Measurements from ENCODE around the gene ERCC5.

The ERCC5 gene

DNA sequence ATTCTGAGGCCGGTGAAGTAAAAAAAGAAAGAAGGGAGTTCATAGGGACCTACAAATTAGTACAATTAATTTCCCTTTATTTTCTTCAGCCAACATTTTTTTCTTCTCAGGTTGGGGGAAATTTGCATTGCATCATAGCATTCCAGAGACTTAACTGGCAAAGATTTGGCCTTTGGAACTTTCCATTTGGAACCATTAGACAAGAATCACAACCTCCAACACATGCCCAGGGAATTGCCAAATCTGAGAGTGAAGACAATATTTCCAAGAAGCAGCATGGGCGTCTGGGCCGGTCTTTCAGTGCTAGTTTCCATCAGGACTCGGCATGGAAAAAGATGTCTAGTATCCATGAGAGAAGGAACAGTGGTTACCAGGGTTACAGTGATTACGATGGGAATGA lies 6.4 kb upstream of the ERCC5 start:
- DNase-seq (ENCODE audit: extremely low read depth in 1 of 2, low read depth in 1 of 2): no peak

DNA sequence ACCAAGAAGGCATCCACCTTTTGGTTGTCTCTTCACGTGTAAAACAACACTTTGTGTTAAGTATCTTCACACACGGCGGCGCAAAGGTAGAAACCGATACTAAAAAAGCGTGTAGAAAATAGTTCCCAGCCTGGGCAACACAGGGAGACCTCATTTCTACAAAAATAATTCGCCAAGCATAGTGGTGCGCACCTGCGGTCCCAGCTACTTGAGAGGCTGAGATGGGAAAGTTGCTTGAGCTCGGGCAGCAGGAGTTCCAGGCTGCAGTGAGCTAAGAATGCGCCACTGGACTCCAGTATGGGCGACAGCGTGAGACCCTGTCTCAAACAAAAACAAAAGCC lies 573 bp upstream of the ERCC5 start:
- DNase-seq (ENCODE audit: extremely low read depth in 1 of 2, low read depth in 1 of 2): no peak

DNA sequence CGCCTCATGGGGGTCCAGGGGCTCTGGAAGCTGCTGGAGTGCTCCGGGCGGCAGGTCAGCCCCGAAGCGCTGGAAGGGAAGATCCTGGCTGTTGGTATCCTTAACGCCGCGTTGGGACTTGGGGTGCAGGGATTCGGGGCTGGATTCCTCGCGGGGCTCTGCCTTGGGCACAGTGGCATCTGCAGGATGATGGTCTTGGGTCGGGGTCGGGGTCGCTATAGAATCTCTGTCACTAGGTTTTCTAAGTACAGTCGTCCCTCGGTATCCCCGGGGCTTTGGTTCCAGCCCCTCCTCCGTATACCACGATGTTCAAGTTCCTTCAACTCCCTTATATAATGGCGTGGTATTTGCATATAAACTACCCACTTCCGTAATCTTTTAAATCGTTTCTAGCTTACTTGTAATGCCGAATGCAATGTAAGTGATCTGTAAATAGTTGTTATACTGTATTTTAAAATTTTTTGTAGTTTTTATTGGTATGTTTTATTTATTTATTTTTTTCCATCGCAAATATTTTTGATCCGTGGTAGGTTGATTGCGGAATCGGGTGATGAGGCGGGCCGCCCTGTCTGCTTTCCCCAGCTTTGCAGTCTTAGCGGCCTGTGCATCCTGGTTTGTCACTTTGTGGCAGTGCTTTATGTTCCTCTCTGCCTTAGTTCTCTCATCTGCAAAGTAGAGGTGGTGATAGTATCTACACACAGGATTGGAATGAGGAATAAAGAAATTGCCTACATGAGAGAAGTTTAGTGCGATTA lies 606 bp downstream of the ERCC5 start:
- DNase-seq (ENCODE audit: extremely low read depth in 1 of 2, low read depth in 1 of 2): no peak

DNA sequence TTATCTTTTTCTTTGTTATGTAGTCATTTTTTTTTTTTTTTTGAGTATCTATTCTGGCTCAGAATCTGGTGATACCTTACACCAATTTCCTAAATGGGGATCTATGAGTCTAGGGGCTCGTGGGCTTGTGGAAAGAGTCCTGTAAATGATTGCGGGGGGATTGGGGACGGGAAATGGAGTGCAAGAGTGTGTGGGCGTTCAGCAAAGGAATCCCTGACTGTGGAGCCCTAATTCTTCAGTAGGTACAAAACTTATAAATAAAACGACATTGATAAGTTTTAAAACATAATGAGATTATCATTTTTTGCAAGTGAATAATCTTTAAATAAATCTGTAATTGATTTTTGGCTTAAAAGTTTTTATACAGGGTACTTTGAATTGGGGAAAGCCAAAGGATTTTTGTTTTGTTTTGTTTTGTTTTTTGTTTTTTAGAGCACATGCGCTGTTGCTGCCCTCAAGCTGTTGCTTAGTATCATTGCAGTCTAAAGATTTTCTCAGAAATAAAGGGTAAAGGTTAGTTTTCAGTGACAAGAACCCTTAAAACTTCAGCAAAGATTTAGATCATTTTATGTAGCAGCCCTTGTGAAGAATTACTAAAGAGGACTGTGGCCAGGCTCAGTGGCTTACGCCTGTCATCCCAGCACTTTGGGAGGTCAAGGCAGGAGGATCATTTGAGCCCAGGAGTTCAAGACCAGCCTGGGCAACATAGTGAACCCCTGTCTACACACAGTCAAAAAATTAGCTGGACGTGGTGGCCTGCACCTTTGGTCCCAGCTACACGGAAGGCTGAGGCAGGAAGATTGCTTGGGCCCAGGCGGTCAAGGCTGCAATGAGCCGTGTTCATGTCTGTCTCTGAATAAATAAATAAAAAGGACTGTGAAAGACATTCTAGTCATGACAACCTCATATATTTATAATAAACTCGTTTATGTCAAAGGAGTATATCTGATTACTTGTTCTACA lies 1.7 kb downstream of the ERCC5 start:
- no peak for DNase-seq (ENCODE audit: extremely low read depth in 1 of 2, low read depth in 1 of 2)

DNA sequence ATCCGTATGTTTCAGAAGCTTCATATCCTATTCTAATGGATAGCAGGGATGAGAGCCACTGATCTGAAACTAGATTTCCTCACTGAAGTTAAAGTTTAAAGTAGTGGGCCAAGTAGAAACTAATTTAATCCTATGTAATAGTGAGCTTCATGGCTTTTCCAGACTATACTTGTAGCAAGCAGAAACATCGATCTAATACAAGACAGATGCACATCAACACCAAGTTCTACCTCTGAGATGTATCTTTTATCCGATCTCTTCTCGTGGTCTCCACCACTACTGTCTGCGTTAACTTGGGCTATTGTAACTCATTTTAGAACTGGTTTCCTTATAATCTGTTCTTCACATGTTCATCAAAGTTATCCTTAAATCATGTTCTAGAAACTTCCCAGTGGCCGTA lies 3.1 kb downstream of the ERCC5 start:
- no peak for DNase-seq (ENCODE audit: extremely low read depth in 1 of 2, low read depth in 1 of 2)

DNA sequence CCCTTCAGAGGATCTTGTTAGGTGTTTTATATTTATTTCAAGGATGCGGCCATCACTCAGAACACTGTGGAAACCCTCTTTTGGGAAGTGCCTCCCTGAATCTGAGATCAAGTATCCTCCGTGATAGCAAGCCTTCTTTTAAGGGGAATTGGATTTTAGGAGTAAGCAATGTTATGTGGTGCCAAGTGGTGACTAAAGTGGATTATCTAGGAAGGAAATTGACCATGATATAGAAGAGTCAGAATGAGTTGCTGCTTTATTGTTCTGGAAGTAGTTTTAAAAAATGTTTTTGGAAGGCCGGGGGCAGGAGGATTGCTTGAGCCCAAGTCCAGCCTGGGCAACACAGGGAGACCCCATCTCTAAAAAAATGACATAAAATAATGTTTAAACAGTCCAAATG lies 6.7 kb downstream of the ERCC5 start:
- DNase-seq (ENCODE audit: extremely low read depth in 1 of 2, low read depth in 1 of 2): no peak

DNA sequence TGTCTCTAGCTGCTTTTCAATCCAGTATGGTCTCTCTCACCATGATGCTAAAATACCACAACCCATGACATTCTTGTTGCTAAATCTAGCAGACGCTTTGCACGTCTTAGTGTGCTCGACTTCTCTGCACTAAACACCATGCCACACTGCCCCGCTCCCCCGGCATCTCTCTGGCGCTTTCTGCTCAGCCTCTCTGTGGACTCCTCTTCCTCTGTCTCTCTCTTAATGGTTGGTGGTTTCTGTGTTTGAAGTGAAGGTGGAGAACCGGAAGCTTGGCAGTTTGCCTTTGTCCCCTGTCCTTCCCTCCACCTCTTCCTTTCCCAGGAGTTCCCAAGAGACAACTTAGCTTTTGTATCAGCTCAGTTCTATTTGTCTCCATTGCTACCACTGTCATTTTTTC lies 8.8 kb downstream of the ERCC5 start:
- no peak for DNase-seq (ENCODE audit: extremely low read depth in 1 of 2, low read depth in 1 of 2)

DNA sequence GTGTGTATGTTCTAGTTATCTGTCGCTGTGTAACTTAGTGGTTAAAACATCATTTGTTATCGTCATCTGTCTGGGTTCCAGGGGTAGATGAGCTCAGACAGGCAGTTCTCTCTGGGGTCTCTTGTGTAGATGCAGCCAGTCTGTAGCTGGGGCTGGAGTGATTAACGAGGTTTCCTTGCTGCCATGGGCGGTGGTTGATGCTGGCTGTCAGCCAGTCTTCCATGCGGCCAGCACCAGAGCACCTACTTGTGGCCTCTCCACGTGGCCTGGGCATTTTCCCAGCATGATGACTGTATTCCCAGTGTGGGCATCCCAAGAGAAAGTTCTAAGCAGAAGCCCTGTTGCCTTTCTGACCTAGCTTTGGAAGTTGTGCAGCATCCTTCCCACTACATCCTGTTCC lies 10.7 kb downstream of the ERCC5 start:
- no peak for DNase-seq (ENCODE audit: extremely low read depth in 1 of 2, low read depth in 1 of 2)

DNA sequence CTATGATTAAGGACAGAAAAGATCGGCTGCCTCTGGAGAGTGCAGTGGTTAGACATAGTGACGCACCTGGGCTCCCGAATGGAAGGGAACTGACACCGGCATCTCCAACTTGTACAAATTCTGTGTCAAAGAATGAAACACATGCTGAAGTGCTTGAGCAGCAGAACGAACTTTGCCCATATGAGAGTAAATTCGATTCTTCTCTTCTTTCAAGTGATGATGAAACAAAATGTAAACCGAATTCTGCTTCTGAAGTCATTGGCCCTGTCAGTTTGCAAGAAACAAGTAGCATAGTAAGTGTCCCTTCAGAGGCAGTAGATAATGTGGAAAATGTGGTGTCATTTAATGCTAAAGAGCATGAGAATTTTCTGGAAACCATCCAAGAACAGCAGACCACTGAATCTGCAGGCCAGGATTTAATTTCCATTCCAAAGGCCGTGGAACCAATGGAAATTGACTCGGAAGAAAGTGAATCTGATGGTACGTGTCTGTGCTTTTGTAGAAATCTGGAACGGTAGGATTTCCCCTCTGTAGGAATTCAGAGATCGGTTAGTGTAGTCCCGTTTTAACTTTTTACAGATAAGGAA lies 16.9 kb downstream of the ERCC5 start:
- DNase-seq (ENCODE audit: extremely low read depth in 1 of 2, low read depth in 1 of 2): no peak

DNA sequence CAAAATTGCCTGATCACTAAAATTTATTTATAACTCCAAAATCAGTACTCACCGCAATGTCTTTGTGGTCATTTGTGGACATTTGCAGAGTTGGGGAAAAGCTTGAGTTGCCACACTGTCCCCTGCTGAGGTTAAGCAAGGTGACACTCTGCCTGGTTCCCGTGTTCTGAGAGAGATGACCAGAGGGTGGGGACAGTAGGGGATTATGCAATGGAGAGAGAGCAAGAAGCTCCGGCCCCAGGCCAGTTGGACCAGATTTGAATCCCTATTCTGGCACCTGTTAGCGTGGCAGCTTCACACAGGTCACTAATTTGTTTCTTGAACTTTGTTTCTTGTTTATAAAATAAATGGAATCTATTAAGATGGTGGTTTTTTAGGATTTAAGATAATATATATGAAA lies 17.8 kb downstream of the ERCC5 start:
- no peak for DNase-seq (ENCODE audit: extremely low read depth in 1 of 2, low read depth in 1 of 2)

DNA sequence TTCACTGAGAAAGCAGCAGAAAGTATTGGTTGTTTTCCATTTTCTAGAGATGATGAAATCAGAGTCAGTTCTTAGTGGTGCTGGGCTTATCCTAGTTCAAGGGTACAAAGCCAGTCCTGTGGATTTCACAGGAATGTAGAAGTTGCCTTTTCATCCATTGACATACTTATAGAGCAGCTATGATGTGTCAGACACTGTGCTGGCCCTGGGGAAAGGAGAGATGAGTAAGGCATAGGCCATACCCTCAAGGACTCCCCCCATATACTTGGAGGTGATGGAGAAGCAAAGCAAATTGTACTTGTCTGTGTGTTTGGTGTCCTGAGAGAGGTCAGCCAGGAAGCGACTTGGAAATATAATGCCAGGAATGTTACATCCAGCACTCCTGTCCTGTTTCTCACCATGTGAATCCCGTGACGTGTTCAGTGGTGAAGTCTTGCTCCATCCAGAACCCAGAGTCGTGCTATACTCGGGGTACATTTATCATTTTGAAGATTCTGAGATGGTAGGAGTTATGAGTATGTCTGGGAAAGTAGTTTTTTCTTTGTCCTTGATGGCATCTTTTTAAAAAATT lies 22.6 kb downstream of the ERCC5 start:
- DNase-seq (ENCODE audit: extremely low read depth in 1 of 2, low read depth in 1 of 2): no peak

DNA sequence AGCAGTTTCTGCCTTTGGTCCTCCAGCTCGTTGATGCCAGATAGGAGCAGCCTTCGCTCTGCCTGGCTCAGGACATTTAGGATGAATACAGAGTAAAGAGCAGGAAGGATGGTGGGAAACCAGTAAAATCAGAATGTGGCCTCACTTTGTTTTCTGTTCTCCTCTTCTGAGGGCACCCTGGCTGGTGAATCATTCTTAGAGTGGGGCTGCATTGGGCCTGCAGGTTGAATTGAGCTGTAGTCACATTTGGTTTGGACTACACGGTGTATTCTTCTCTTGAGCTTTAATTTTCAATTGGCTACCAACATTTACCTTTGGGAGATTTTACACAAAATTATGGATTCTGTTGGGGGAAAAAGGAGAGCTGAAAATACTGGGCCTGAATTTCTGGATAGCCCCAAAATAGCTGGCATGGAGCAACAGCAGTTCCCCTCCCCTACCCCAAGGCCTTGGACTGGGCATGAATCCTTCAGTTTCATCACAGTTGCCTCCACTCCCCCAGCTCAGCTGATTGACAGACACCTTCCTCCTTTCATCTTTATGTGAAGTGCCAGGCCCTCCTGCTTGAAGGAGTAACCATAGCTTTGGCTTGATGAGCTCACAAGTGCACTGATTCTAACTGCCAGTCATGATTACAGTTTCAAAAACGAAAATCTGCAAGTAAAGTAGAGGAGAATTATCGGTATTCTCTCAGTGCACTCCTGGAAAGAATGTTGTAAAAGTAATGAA lies 24.3 kb downstream of the ERCC5 start:
- DNase-seq (ENCODE audit: extremely low read depth in 1 of 2, low read depth in 1 of 2): no peak

DNA sequence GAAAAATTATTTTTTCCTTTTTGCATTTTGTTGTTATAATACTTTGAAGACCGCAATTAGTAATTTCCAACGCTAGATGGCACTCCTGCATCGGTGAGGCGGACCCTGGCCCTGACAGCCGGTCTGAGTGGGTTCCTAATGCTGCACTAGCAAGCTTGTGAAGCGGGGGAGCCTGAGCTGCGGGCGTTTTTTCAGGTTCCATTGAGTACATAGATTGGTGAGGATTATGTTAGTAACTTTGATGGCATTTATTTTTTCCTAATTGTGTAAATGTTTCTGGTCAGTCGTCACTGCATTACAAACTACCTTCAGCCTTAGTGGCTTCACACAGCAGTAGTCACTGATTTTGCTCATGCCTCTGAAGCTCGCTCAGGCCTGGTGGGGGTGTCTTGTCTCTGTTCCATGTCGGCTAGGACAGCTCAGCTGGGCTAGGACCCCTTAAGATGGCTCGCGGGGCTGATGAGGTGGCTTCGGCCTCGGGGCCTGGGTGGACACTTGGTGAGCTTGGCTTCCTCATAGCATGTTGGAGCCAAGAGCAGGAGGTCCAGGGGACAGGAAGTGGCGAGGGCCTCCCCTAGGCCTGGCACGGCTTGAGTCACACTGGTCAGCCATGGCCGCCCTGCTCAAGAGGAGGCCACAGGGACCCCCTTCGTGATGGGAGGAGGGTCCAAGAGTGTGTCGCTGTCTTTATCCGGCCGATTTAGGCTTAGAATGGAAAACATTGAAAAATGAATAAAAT lies 25.0 kb downstream of the ERCC5 start:
- no peak for DNase-seq (ENCODE audit: extremely low read depth in 1 of 2, low read depth in 1 of 2)

DNA sequence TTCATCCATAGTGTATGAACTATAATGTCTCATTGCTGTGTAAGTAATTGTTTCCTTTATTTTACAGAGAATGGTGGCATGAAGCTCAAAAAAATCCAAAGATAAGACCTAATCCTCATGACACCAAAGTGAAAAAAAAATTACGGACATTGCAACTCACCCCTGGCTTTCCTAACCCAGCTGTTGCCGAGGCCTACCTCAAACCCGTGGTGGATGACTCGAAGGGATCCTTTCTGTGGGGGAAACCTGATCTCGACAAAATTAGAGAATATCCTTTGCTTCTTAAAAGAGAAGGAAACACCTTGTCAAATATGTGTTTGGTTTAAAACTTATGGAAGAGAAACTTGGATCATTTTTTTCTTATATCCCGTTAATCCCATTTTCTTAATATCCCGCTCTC lies 26.3 kb downstream of the ERCC5 start:
- DNase-seq (ENCODE audit: extremely low read depth in 1 of 2, low read depth in 1 of 2): no peak

DNA sequence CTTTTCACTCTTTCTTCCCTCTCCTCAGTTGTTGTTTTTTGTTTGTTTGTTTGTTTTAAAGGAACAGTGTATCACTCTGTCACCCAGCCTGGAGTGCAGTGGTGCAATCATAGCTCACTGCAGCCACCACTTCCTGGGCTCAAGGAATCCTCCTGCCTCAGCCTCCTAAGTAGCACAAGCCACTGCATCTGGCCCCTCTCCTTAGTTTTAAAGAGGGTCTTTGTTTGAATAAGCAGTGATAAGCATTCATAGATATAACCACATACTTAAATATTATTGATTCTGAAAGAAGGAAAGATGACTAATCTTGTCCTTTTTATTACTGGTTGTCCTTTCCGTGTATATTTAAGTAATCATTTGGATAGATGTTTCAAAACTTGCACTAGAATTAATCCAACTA lies 26.7 kb downstream of the ERCC5 start:
- no peak for DNase-seq (ENCODE audit: extremely low read depth in 1 of 2, low read depth in 1 of 2)

DNA sequence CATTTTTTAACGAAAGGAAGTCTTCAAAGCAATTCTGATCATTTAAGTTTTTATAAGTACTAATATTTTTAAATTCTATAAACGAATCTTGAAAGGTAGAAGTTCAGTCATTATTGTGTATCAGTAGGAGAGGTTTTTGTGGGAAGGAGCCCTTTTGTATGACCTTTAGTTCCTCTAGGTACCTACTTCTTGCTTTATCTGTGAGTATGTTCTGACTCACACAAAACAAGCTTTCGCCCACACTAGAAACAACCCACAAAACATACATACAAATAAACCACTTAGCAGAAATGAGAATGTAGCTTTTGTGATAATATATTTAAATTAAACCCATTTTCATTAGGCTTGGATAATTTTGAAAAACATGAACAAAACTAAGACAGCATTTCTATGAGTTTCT lies 27.8 kb downstream of the ERCC5 start:
- DNase-seq (ENCODE audit: extremely low read depth in 1 of 2, low read depth in 1 of 2): no peak

DNA sequence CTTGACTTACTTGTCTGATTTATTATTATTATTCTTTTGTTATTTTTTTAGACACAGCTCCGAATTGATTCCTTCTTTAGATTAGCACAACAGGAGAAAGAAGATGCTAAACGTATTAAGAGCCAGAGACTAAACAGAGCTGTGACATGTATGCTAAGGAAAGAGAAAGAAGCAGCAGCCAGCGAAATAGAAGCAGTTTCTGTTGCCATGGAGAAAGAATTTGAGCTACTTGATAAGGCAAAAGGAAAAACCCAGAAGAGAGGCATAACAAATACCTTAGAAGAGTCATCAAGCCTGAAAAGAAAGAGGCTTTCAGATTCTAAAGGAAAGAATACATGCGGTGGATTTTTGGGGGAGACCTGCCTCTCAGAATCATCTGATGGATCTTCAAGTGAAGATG lies 29.4 kb downstream of the ERCC5 start:
- no peak for DNase-seq (ENCODE audit: extremely low read depth in 1 of 2, low read depth in 1 of 2)

DNA sequence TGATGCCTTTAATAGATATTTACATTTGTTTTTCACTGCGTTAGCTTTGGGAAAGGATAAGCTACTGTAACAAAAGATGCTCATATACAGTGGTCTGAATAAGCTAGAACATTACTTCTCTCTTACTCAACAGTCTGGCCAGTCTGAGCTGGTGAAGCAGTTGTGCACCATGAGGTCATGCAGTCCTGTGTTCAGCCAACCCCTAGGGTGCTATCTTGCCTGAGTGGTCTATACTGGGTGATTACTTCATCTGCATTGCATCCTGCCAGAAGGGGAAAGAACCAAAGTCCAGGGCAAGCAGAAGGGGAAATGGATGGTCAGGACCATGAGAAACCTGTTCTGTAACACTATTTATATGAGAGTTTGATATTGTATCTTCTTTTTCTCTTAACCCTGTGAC lies 31.5 kb downstream of the ERCC5 start:
- DNase-seq (ENCODE audit: extremely low read depth in 1 of 2, low read depth in 1 of 2): no peak

DNA sequence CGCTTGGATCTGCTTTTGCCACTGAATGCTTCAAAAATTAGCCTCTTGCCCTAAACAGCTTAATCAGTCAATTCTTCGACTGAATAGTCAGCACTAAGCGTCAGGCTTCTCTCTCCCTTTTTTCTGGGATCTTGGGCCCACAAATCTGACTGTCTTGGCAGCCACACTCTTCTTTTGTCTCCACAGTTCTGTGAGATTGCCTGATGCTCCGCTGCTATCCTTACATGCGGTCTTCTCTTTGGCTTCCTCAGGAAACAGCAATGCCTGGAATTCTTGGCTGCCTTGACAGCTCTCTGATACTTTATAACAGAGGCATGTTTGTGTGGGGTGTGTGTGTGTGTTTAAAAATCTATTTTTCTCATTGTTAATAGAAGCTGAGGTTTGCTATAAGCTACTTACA lies 32.6 kb downstream of the ERCC5 start:
- no peak for DNase-seq (ENCODE audit: extremely low read depth in 1 of 2, low read depth in 1 of 2)

DNA sequence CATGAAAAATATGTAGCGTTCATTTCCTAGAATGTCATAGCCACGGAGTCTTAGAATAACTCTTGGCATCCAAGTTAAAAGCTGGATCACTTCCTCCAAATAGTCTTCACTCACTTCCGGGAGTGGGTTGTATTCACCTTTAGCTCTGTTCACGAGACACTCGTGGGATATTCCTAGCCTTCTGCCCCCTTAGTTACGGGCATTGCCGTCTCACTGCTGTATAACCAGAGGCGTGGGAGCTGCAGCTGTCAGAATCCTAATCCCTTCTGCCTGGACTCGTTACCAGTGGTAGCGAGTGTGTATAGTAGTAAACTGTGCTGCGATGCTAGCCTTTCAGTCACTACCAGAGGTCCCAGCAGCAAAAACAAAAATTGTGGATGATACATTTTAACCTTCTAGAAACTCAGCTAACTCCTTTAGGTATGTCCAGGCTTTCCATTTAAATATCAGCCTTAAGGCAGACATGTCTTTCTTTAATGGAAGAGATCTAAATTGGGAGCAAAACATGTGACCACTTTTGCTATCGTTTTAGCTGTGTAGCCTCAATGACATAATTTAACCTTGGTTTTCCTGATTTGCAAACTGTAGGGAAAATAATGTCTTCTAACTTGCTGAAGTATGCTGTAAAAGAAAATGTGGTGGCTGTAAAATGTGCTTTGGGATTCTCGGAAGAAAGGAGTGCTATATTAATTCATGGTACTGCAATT lies 34.1 kb downstream of the ERCC5 start:
- no peak for DNase-seq (ENCODE audit: extremely low read depth in 1 of 2, low read depth in 1 of 2)
